Fibroblast of pulmonary artery (primary cell): Measurements from ENCODE around the gene AQP5.
A peak's percentile ranks its signal among the peaks of the same experiment; 100 is the strongest.

Experiments
- DNase-seq: peaks from one replicate; pipeline ENCODE4 v3.0.0-alpha.2; 2010; ENCODE audit warnings: low read depth
- H3K4me3 ChIP-seq: replicated peaks from 2 replicates; pipeline ENCODE4 v1.5.1; 2011; ENCODE audit warnings: low read depth, mild to moderate bottlenecking, control low read depth, low read length, moderate library complexity
- TF ChIP-seq, protein P1 (sequence below): IDR thresholded peaks from 2 replicates; pipeline ENCODE4 v1.5.1; 2011; ENCODE audit warnings: mild to moderate bottlenecking, control low read depth, low read length, inconsistent platforms; ENCODE audit errors: missing control alignments

The AQP5 gene

DNA sequence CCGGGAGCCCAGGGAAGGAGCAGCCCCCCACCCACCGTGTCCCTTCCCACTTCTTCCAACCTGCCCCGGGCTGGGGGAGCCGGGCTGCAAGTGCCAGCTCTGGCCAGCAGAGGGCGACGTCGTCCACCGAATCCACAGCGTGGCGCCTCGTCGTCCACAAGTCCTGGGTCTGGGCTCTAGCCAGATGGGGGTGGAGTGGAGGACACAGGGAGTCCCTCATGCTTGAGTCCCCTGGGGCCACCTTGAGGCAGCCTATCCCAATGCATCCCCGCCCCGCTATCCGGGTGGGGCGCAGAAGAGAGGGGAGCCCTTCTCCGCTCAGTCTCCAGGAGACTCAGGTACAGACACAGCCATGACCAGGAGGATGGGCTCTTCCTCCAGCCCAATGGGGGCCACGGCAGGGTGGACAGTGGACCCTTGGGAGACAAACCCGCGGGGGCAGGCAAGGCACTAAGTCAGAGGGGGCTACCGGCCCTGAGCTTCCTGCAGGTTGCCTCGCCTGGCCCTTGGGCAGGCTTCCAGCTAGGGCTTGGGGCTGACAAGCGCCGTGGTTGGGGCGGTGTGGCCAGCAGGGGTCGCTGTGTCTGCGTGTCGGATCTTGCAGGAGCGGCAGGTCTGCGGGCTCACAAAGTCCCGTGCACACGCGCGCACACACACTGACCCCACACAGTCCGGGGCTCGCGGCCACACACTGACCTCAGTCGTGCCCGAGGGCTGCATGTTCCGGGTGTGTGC is 5.5 kb downstream of the AQP5 start:
- H3K4me3 ChIP-seq, result peak overlapping the region; percentile 48

DNA sequence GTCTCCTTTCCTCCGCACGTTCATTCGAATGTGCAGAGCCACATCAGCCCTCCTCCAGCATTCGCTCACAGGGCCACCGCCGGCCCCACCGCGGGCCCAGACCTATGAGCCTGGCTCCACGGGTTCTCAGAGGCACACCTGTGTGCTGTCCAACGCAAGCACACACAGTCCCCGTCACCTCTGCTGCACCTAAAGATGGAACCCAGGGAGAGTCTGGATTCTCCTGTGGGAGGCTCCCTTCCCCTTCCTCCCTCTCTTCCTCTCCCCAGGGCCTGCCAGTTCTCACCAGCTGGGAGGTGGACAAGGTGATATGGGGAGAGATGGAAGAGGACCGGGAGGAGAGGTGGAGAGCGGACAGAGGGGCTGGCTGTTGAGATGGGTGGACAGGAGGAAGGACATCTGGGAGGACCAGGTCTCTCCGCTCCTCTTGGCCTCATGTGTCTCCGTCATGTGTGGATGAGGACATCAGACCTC is 6.1 kb downstream of the AQP5 start:
- DNase-seq, result no peak
- TF ChIP-seq, protein P1, sequence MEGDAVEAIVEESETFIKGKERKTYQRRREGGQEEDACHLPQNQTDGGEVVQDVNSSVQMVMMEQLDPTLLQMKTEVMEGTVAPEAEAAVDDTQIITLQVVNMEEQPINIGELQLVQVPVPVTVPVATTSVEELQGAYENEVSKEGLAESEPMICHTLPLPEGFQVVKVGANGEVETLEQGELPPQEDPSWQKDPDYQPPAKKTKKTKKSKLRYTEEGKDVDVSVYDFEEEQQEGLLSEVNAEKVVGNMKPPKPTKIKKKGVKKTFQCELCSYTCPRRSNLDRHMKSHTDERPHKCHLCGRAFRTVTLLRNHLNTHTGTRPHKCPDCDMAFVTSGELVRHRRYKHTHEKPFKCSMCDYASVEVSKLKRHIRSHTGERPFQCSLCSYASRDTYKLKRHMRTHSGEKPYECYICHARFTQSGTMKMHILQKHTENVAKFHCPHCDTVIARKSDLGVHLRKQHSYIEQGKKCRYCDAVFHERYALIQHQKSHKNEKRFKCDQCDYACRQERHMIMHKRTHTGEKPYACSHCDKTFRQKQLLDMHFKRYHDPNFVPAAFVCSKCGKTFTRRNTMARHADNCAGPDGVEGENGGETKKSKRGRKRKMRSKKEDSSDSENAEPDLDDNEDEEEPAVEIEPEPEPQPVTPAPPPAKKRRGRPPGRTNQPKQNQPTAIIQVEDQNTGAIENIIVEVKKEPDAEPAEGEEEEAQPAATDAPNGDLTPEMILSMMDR, result no peak
- peak overlapping the region; percentile 48 for H3K4me3 ChIP-seq

More for the DNA sequence above, 5.5 kb downstream of the AQP5 start:
- TF ChIP-seq, protein P1, result peak; percentile 75
- peak; percentile 90 for DNase-seq

DNA sequence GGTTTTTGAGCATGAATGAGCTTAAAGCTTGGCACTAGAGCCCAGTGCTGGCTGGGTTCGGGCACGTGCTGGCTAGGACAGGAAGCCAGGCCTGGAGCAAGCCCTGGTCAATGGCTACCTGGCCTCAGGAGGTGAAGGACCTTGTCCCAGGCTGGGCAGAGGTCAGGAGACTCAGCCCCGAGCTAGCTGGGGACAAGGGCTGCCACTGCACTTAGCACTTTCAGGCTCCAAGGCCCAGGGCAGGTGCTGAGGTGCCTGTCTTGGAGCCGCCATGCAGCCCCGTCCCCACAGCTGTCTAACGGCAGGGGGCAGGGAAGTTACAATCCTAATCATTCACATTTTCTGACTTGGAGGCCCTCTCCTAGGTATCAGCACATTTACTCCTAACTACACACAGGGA is 6.8 kb downstream of the AQP5 start:
- no peak overlapping the region for H3K4me3 ChIP-seq
- TF ChIP-seq, protein P1, result no peak

DNA sequence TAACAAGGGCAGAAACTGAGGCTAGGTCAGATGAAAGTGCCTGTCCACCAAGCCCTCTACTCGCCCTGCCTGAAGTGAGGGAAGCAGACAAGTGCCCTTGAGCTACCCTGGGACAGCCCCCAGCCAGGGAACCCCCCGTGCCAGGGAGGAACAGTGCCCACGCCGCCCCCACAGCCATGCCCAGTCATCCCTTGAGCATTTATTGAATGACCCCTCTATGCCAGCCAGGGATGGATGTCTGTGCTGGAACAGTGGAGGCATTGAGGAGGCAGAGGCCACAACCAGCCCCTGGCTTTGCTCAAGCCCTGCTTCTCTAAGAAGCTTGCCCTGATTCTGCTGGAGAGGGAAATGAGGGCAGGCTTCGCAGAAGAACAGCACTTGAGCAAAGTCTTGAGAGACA is 7.4 kb downstream of the AQP5 start:
- no peak for DNase-seq
- TF ChIP-seq, protein P1, result no peak

More for the DNA sequence above, 6.8 kb downstream of the AQP5 start:
- DNase-seq, result no peak

DNA sequence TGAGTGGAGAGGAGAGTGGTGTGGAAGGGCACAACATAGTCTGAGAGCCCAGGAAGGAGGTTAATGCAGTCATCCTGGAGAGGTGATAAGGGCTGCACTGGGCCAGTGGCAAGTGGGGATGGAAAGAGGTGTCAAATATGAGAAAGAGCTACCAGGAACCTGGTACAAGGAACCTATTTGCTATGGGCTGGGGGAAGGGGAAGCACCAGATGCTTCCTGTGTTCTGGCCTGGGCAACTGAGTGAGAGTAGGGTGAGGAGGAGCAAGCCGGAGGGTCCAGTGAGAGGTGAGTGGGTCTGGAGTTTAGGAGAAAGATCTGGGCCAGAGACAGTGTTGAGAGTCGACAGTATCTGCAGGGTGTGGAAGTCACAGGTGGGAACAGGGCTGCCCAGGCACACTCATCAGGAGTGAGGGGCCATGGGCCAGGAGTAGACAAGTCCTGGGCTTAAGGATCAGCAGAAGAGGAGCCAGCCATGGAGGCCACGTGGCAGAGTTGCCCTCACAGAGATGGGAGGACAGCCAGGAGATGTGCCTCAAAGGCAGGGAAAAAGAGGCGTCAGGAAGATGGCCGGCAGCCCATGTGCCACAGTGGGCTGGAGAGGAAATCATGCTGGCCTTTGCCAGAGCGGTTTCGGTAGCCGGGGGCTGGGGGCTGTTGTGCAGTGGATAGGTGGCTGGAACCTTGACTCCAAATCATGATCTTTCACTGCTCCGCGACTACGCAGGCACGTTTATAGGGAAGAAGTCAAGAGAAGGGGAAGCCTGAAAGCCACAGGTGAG is 8.2 kb downstream of the AQP5 start:
- DNase-seq, result no peak
- TF ChIP-seq, protein P1, result no peak
- H3K4me3 ChIP-seq, result no peak overlapping the region

More for the DNA sequence above, 7.4 kb downstream of the AQP5 start:
- H3K4me3 ChIP-seq, result no peak overlapping the region

DNA sequence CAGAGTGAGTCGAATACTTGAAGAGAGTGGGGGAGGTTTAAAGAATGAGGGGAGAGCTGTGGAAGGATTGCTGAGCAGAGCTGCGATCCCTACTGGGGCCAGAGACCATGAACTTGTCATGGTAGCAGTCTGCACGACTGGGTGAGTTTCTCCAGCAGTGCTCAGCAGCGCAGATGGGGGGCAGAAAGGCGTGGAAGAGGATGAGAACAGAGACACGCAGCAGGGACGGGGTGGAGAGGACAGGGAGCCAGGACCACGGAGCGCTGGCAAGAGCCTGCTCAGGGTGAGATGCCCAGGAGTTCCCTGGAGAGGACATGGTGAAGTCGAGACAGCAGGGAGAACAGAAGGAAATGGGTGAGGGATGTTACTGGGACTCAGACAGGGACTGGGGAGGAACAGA is 9.0 kb downstream of the AQP5 start:
- DNase-seq, result no peak
- TF ChIP-seq, protein P1, result no peak
- H3K4me3 ChIP-seq, result no peak overlapping the region
